Head of caudate nucleus (tissue), 42 donors: ENCODE results near the gene CEBPG.

ENCODE experiments used
- DNase-seq, 42 donors: peaks; one replicate each; pipeline versions ENCODE4 v3.0.0 to v3.0.0-alpha.2; 2020 to 2021; ENCODE audit warnings: mixed read lengths in 7 of 42
- intact Hi-C: fragments of 100-400 bp; cut with DNase I; formaldehyde crosslinking; loops from one replicate; pipeline ENCODE4 v1.15.0; 2022

CEBPG gene

GRCh38 chr19:33373453-33374235 lies at the start of gene CEBPG:
TSS of gene CEBPG (plus strand) at chr19:33373709. CDS start at chr19:33379240, 5,531 bp downstream.
- intact Hi-C loops, result loop anchor here (5.0 kb wide), 1 partner anchor 71 kb away; the partner anchor contains the start of gene CEBPA
- peak; percentile 82 to 99 (median 97) for DNase-seq

- peak in 1 of 42 donors; percentile 14 for DNase-seq
- intact Hi-C loops, result no loop called here
Measured at GRCh38 chr19:33324628-33325027, 48.9 kb upstream of the CEBPG start.

- DNase-seq, result peak in 22 of 42 donors; percentile 10 to 75 (median 49)
- intact Hi-C loops, result no loop called here
Measured at GRCh38 chr19:33325920-33326319, 47.6 kb upstream of the CEBPG start.

GRCh38 chr19:33329060-33329459 lies 44.4 kb upstream of the CEBPG start:
- DNase-seq, result peak in 1 of 42 donors; percentile 3
- intact Hi-C loops, result no loop called here

- peak in 1 of 42 donors; percentile 14 for DNase-seq
- intact Hi-C loops, result no loop called here
Measured at GRCh38 chr19:33329736-33330135, 43.8 kb upstream of the CEBPG start.

GRCh38 chr19:33332248-33332647 lies 41.3 kb upstream of the CEBPG start:
- intact Hi-C loops, result no loop called here
- peak in 13 of 42 donors; percentile 14 to 48 (median 24) for DNase-seq

GRCh38 chr19:33333151-33333550 lies 40.4 kb upstream of the CEBPG start:
- intact Hi-C loops, result no loop called here
- peak in 1 of 42 donors; percentile 14 for DNase-seq

- peak in 3 of 42 donors; percentile 15 to 35 (median 35) for DNase-seq
- intact Hi-C loops, result no loop called here
Measured at GRCh38 chr19:33333642-33334041, 39.9 kb upstream of the CEBPG start.

- peak in 1 of 42 donors; percentile 3 for DNase-seq
- intact Hi-C loops, result no loop called here
Measured at GRCh38 chr19:33334271-33334670, 39.2 kb upstream of the CEBPG start.

- peak in 1 of 42 donors; percentile 33 for DNase-seq
- intact Hi-C loops, result no loop called here
Measured at GRCh38 chr19:33335446-33335845, 38.1 kb upstream of the CEBPG start.

- peak in 8 of 42 donors; percentile 5 to 64 (median 31) for DNase-seq
- intact Hi-C loops, result no loop called here
Measured at GRCh38 chr19:33339016-33339984, 34.2 kb upstream of the CEBPG start.

- DNase-seq, result peak in 1 of 42 donors; percentile 3
- intact Hi-C loops, result no loop called here
Measured at GRCh38 chr19:33340991-33341390, 32.5 kb upstream of the CEBPG start.

- intact Hi-C loops, result no loop called here
- peak in 3 of 42 donors; percentile 15 to 40 (median 32) for DNase-seq
Measured at GRCh38 chr19:33343301-33343700, 30.2 kb upstream of the CEBPG start.

- DNase-seq, result peak in 29 of 42 donors; percentile 14 to 75 (median 47)
- intact Hi-C loops, result no loop called here
Measured at GRCh38 chr19:33343859-33344572, 29.5 kb upstream of the CEBPG start.

- peak in 2 of 42 donors; percentile 11 to 37 for DNase-seq
- intact Hi-C loops, result no loop called here
Measured at GRCh38 chr19:33344573-33344925, 29.0 kb upstream of the CEBPG start.

- intact Hi-C loops, result no loop called here
- peak in 32 of 42 donors; percentile 4 to 79 (median 48) for DNase-seq
Measured at GRCh38 chr19:33345163-33345562, 28.3 kb upstream of the CEBPG start.

- DNase-seq, result peak in 1 of 42 donors; percentile 3
- intact Hi-C loops, result no loop called here
Measured at GRCh38 chr19:33346665-33347064, 26.8 kb upstream of the CEBPG start.

- intact Hi-C loops, result no loop called here
Measured at GRCh38 chr19:33347300-33347699, 26.2 kb upstream of the CEBPG start.

More at GRCh38 chr19:33347300-33347699, 26.2 kb upstream of the CEBPG start:
- peak in 1 of 42 donors; percentile 12 for DNase-seq
